Fibroblast of mammary gland (primary cell): Measurements from ENCODE around the gene PCDHA5.
"Not testable (repeated sequence)": the region's sequence is repeated elsewhere in the genome, so short reads cannot be mapped to it uniquely, and the experiment has no call there.

ENCODE experiments used
- DNase-seq: peaks from one replicate; pipeline ENCODE4 v3.0.0-alpha.2; 2010; ENCODE audit warnings: low read depth
- H3K4me3 ChIP-seq: 2 replicates; pipeline ENCODE4 v1.5.1; 2011; ENCODE audit warnings: low read depth, mild to moderate bottlenecking, low read length, moderate library complexity; ENCODE audit not compliant: control insufficient read depth
- CTCF ChIP-seq: conservative IDR thresholded peaks from 2 replicates; pipeline ENCODE4 v1.5.1; 2011; ENCODE audit warnings: low read depth, low read length, inconsistent platforms; ENCODE audit not compliant: control insufficient read depth, insufficient read depth

The PCDHA5 gene

GRCh38 chr5:140828362-140828737, 6.9 kb downstream of the PCDHA5 start:
- DNase-seq = no peak
- H3K4me3 ChIP-seq = no peak overlapping the region
- no peak for TF ChIP-seq CTCF

- not testable (repeated sequence) for DNase-seq, H3K4me3 ChIP-seq
Measured at GRCh38 chr5:140829511-140830501, 8.4 kb downstream of the PCDHA5 start.

- H3K4me3 ChIP-seq = no peak within 1 kb of the TSS
- peak; percentile 20 for DNase-seq
- TF ChIP-seq CTCF = peak; percentile 19
Measured at GRCh38 chr5:140833993-140834392, 12.6 kb downstream of the PCDHA5 start, which contains the start of gene PCDHA7. Gene PCDHA7, plus strand, starts transcription at chr5:140834269. Its CDS starts 115 bp downstream, at chr5:140834384.

GRCh38 chr5:140834439-140835008, 13.1 kb downstream of the PCDHA5 start:
- not testable (repeated sequence) for H3K4me3 ChIP-seq, DNase-seq

- H3K4me3 ChIP-seq = no peak overlapping the region
- TF ChIP-seq CTCF = no peak
- DNase-seq = no peak
Measured at GRCh38 chr5:140835622-140836510, 14.5 kb downstream of the PCDHA5 start.

- no peak for DNase-seq
- H3K4me3 ChIP-seq = no peak within 1 kb of the TSS
- peak; percentile 31 for TF ChIP-seq CTCF
Measured at GRCh38 chr5:140840978-140841962, 19.9 kb downstream of the PCDHA5 start, which contains the start of gene PCDHA8. Gene PCDHA8, plus strand, starts transcription at chr5:140841187. Its CDS starts 135 bp downstream, at chr5:140841322.
